Tibial artery (tissue), 4 donors: ENCODE measurements around the gene B3GALT4.

Source experiments
- DNase-seq, 2 donors: peaks; one replicate each; pipeline ENCODE4 v3.0.0-alpha.2; 2019
- H3K27ac ChIP-seq, 2 donors: fragments of 200-600 bp; sonication (generic) in 1 of 2; 1 replicate in 1 of 2; 2 replicates in 1 of 2; pipeline ENCODE4 v1.5.1; 2018 to 2019; ENCODE audit warnings: mild to moderate bottlenecking in 1 of 2
- H3K27me3 ChIP-seq, 2 donors: fragments of 200-600 bp; sonication (generic) in 1 of 2; one replicate each; pipeline versions ENCODE4 v1.5.1 to v1.6.0; 2016 to 2019
- H3K36me3 ChIP-seq, 3 donors: fragments of 200-600 bp; sonication (generic) in 2 of 3; one replicate each; pipeline ENCODE4 v1.5.1; 2016 to 2019; ENCODE audit warnings: mild to moderate bottlenecking in 2 of 3
- H3K4me1 ChIP-seq, 4 donors: fragments of 200-600 bp; sonication (generic) in 2 of 4; 1 replicate in 3 of 4; 2 replicates in 1 of 4; pipeline ENCODE4 v1.5.1; 2016 to 2019
- H3K4me3 ChIP-seq, 2 donors: fragments of 200-600 bp; sonication (generic) in 1 of 2; 1 replicate in 1 of 2; 2 replicates in 1 of 2; pipeline ENCODE4 v1.5.1; 2018 to 2019; ENCODE audit warnings: mild to moderate bottlenecking in 2 of 2
- H3K9me3 ChIP-seq, 3 donors: fragments of 200-600 bp; sonication (generic) in 1 of 3; one replicate each; pipeline ENCODE4 v1.5.1; 2016 to 2019
- CTCF ChIP-seq, 2 experiments: fragments of 200-600 bp in 1 of 2; fragments of 450-650 bp in 1 of 2; IDR thresholded peaks; one replicate each; pipeline ENCODE4 v1.5.1; 2017 to 2019; ENCODE audit warnings: antibody characterized with exemption in 2 of 2, mild to moderate bottlenecking in 1 of 2, moderate library complexity in 1 of 2
- intact Hi-C: fragments of 100-400 bp; cut with DNase I; formaldehyde crosslinking; loops from one replicate; pipeline ENCODE4 v1.15.0; 2023; ENCODE audit warnings: low total_unique reads

Gene B3GALT4

GRCh38 chr6:33296797-33297405 is 20.0 kb downstream of the B3GALT4 start:
- TF ChIP-seq CTCF (IDR thresholded peaks at IDR 0.05): no peak
- H3K4me3 ChIP-seq: peak overlapping the region; percentile 76 to 79
- peak overlapping the region; percentile 94 to 97 for H3K27ac ChIP-seq
- intact Hi-C loops: loop anchor here (10.0 kb wide), 1 partner anchor 118 kb away; the partner anchor contains the start of genes CUTA and PHF1
- H3K4me1 ChIP-seq: peaks cover 0 to 42% (median 24%) of the 10 kb centered on the region in 4 donors
- DNase-seq: no peak
- no peaks in the 10 kb centered on the region for H3K9me3 ChIP-seq
- no peaks in the 10 kb centered on the region for H3K27me3 ChIP-seq
- H3K36me3 ChIP-seq: peaks cover 11 to 51% (median 40%) of the 10 kb centered on the region in 3 donors

GRCh38 chr6:33297406-33297955 is 20.6 kb downstream of the B3GALT4 start:
- Histone ChIP-seq H3K36me3 (peaks cover 7 to 50% (median 36%) of the 10 kb centered on the region in 3 donors), H3K27me3 (no peaks in the 10 kb centered on the region), H3K4me1 (peaks cover 0 to 42% (median 24%) of the 10 kb centered on the region in 4 donors), H3K4me3 (peak overlapping the region; percentile 76 to 79), H3K9me3 (no peaks in the 10 kb centered on the region), H3K27ac (peak overlapping the region; percentile 94 to 97)
- TF ChIP-seq CTCF (IDR thresholded peaks at IDR 0.05): no peak
- intact Hi-C loops: loop anchor here (10.0 kb wide), 1 partner anchor 117 kb away; the partner anchor contains the start of genes CUTA and PHF1
- DNase-seq: peak in 1 of 2 donors; percentile 76

DNA sequence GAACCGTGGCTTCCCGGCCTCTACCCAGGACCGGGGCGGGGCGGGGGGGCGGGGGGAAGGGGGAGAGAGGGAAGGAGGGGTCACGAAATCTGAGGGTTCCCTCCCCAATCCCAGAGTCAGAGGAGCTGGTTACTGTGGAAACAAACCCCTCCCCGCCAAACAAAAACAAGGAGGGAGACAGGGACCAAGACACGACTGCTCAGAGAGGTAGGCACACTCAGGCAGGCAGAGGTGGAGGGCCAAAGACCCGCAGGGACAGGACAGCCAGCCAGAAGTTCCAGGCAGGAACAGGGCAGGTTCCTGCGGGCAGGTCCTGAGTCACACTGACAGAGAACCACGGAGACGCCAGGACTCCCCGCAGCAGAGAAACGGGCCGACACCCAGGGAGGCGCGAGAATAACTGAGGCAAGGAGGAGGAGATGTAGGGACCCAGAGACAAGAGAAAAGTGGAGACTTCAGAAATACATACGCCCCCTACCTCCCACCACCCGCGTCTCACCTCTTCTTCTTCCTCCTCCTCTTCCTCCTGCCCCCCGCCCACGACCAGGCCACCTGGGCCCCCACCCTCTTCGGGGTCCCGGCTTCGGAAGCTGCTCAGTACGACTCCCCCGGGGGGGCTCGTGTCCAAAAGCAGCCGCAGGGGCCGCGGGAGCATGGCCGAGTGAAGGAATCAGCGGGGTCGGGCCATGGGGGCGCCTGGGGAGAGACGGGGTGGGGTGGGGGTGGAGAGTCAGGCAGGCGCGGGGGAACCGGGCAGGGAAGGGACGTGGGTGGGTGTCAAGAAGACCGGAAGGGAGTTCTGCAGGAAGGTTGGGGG is 21.2 kb downstream of the B3GALT4 start:
- no peak for TF ChIP-seq CTCF (IDR thresholded peaks at IDR 0.05)
- intact Hi-C loops: loop anchor here (10.0 kb wide), 1 partner anchor 117 kb away; the partner anchor contains the start of genes CUTA and PHF1
- H3K27ac ChIP-seq: peak overlapping the region; percentile 94 to 97
- peaks cover 7 to 50% (median 33%) of the 10 kb centered on the region in 3 donors for H3K36me3 ChIP-seq
- peak overlapping the region; percentile 76 to 79 for H3K4me3 ChIP-seq
- no peaks in the 10 kb centered on the region for H3K9me3 ChIP-seq
- DNase-seq: peak; percentile 85 to 88
- peaks cover 0 to 42% (median 24%) of the 10 kb centered on the region in 4 donors for H3K4me1 ChIP-seq
- no peaks in the 10 kb centered on the region for H3K27me3 ChIP-seq

- no peaks in the 10 kb centered on the region for H3K9me3 ChIP-seq
- intact Hi-C loops: loop anchor here (10.0 kb wide), 1 partner anchor 116 kb away; the partner anchor contains the start of genes CUTA and PHF1
- H3K27me3 ChIP-seq: no peaks in the 10 kb centered on the region
- no peak for TF ChIP-seq CTCF (IDR thresholded peaks at IDR 0.05)
- peaks cover 0 to 42% (median 24%) of the 10 kb centered on the region in 4 donors for H3K4me1 ChIP-seq
- peak within 1 kb of the TSS; percentile 76 to 79 for H3K4me3 ChIP-seq
- peaks cover 6 to 50% (median 30%) of the 10 kb centered on the region in 3 donors for H3K36me3 ChIP-seq
- peak within 1 kb of the TSS; percentile 94 to 97 for H3K27ac ChIP-seq
- peak; percentile 88 to 95 for DNase-seq
These were observed 21.9 kb downstream of the B3GALT4 start, which contains the start of gene RGL2 for GRCh38 chr6:33298773-33299236. RGL2 (minus strand) TSS chr6:33298942; CDS start chr6:33298610, 332 bp downstream.
